Epithelial cell of proximal tubule (primary cell): ENCODE results near the gene MYCBP2. TPM values are rescaled to one million over a fixed set of nuclear protein-coding genes. Genes with fewer than 3 reads are reported as not detected.

Source experiments
- DNase-seq: peaks from one replicate; pipeline ENCODE4 v3.0.0-alpha.2; 2011; ENCODE audit warnings: low read depth
- H3K4me3 ChIP-seq: 2 replicates; pipeline ENCODE4 v1.5.1; 2011; ENCODE audit warnings: low read depth, mild to moderate bottlenecking, low read length
- CTCF ChIP-seq: conservative IDR thresholded peaks from 2 replicates; pipeline ENCODE4 v1.5.1; 2012; ENCODE audit warnings: low read depth, mild to moderate bottlenecking, low read length
- total RNA-seq: library from RNA; depleted of rRNA; stranded (reverse); fragments of >200 nt; gene quantifications from 2 replicates; pipeline ENCODE4 v1.2.3, GENCODE V29; 2015

The MYCBP2 gene
- total RNA-seq, 1 donor from 2014 or later = 32.3 TPM

- no peak for DNase-seq
- H3K4me3 ChIP-seq = no peak overlapping the region
Observed at GRCh38 chr13:77136902-77137420, 189.9 kb downstream of the MYCBP2 start.

GRCh38 chr13:77124423-77124822 is 202.5 kb downstream of the MYCBP2 start:
- H3K4me3 ChIP-seq = no peak overlapping the region
- TF ChIP-seq CTCF = no peak
- DNase-seq = no peak

More at GRCh38 chr13:77136902-77137420, 189.9 kb downstream of the MYCBP2 start:
- TF ChIP-seq CTCF = no peak

GRCh38 chr13:77118134-77118533 is 208.8 kb downstream of the MYCBP2 start:
- no peak for TF ChIP-seq CTCF
- H3K4me3 ChIP-seq = no peak overlapping the region
- no peak for DNase-seq

- H3K4me3 ChIP-seq = no peak overlapping the region
- DNase-seq = no peak
Observed at GRCh38 chr13:77114271-77114670, 212.6 kb downstream of the MYCBP2 start.

GRCh38 chr13:77113496-77113895 is 213.4 kb downstream of the MYCBP2 start:
- no peak for TF ChIP-seq CTCF
- DNase-seq = peak; percentile 80
- H3K4me3 ChIP-seq = no peak overlapping the region

More at GRCh38 chr13:77114271-77114670, 212.6 kb downstream of the MYCBP2 start:
- TF ChIP-seq CTCF = no peak

- TF ChIP-seq CTCF = no peak
- no peak for DNase-seq
- H3K4me3 ChIP-seq = no peak overlapping the region
Observed at GRCh38 chr13:77105051-77105450, 221.8 kb downstream of the MYCBP2 start.

GRCh38 chr13:77099415-77099814 is 227.5 kb downstream of the MYCBP2 start:
- no peak overlapping the region for H3K4me3 ChIP-seq
- no peak for DNase-seq
- TF ChIP-seq CTCF = no peak
